HCT116 (cell line): Measurements from ENCODE around the gene LTB4R2. TPM values are rescaled to one million over a fixed set of nuclear protein-coding genes. Genes with fewer than 3 reads are reported as not detected.

Source experiments
- ATAC-seq: fragments of 200-7000 bp; cut with Tn5 transposase; 2 replicates; pipeline ENCODE4 v1.9.1; 2020; ENCODE audit warnings: mild to moderate bottlenecking, moderate library complexity
- BruUV-seq: library from RNA; stranded (reverse); fragments of 400-500 nt; replicated peaks from 2 replicates; lab custom pipeline; 2021; lab: Mats Ljungman, UMichigan
- CTCF ChIA-PET: fragments of 300-600 bp; sonication (Branson Sonifier 250); formaldehyde crosslinking; loops from one replicate; lab custom pipeline; 2021; ENCODE audit warnings: antibody characterized with exemption; lab: Charles Lee
- POLR2A ChIA-PET: fragments of 300-600, 350-600 bp; sonication (Branson Sonifier 250); formaldehyde crosslinking; loops from one replicate; lab custom pipeline; 2021; ENCODE audit warnings: antibody characterized with exemption; lab: Charles Lee
- RAD21 ChIA-PET, 2 experiments: fragments of 300-600 bp; sonication (Branson Sonifier 250); formaldehyde crosslinking; loops; one replicate each; lab custom pipeline; 2023; ENCODE audit warnings: low total read pairs in 2 of 2; ENCODE audit not compliant: uncharacterized antibody in 2 of 2, unreplicated experiment in 2 of 2, low non-redundant PET in 1 of 2; lab: Charles Lee
- DNase-seq: peaks from one replicate; pipeline ENCODE4 v3.0.0-alpha.2; 2010; ENCODE audit warnings: low read depth, low spot score
- H2AFZ ChIP-seq: fragments of 200-600 bp; shearing (Covaris generic), sonication (generic); 2 replicates; pipeline ENCODE4 v1.6.1; 2017; ENCODE audit warnings: low read depth, mixed run types, mixed read lengths, antibody characterized with exemption, low read length; ENCODE audit not compliant: poor library complexity, severe bottlenecking
- H3K27ac ChIP-seq: 2 replicates; pipeline ENCODE4 v1.5.1; 2012; ENCODE audit warnings: low read depth, low read length
- H3K27me3 ChIP-seq: fragments of 200-600 bp; sonication (generic); 2 replicates; pipeline ENCODE4 v1.6.1; 2016; ENCODE audit warnings: mixed run types, low read length, mixed read lengths; ENCODE audit not compliant: insufficient read depth
- H3K36me3 ChIP-seq, 2 experiments: fragments of 200-500 bp in 1 of 2; fragments of 200-600 bp in 1 of 2; sonication (Bioruptor generic) in 1 of 2; sonication (generic) in 1 of 2; 2 replicates each; pipeline versions ENCODE4 v1.5.1 to v1.6.1; 2014 to 2016; ENCODE audit warnings: low read length in 2 of 2, inconsistent platforms in 1 of 2, mixed read lengths in 1 of 2, mixed run types in 1 of 2; ENCODE audit not compliant: insufficient read depth in 2 of 2, control insufficient read depth in 1 of 2
- H3K4me1 ChIP-seq, 2 experiments: fragments of 200-600 bp in 1 of 2; sonication (generic) in 1 of 2; 2 replicates each; pipeline versions ENCODE4 v1.5.1 to v1.6.1; 2012 to 2017; ENCODE audit warnings: low read length in 2 of 2, inconsistent platforms in 1 of 2, mild to moderate bottlenecking in 1 of 2, mixed read lengths in 1 of 2, mixed run types in 1 of 2, moderate library complexity in 1 of 2; ENCODE audit not compliant: insufficient read depth in 2 of 2, control insufficient read depth in 1 of 2
- H3K4me2 ChIP-seq: fragments of 200-600 bp; sonication (generic); 2 replicates; pipeline ENCODE4 v1.6.1; 2017; ENCODE audit warnings: mixed run types, low read length, mixed read lengths
- H3K4me3 ChIP-seq, 2 experiments: fragments of 200-600 bp in 1 of 2; sonication (generic) in 1 of 2; replicated peaks in 1 of 2; 2 replicates each; pipeline ENCODE4 v1.5.1; 2011 to 2016; ENCODE audit warnings: low read length in 2 of 2, control low read depth in 1 of 2, low read depth in 1 of 2, mild to moderate bottlenecking in 1 of 2, mixed read lengths in 1 of 2, mixed run types in 1 of 2
- H3K79me2 ChIP-seq: fragments of 200-600 bp; sonication (generic); 2 replicates; pipeline ENCODE4 v1.6.1; 2017; ENCODE audit warnings: mild to moderate bottlenecking, mixed run types, low read length, moderate library complexity, mixed read lengths; ENCODE audit not compliant: insufficient read depth
- H3K9ac ChIP-seq: fragments of 200-600 bp; sonication (generic); 2 replicates; pipeline ENCODE4 v1.6.1; 2016; ENCODE audit warnings: low read length, mixed read lengths
- H3K9me2 ChIP-seq: fragments of 200-600 bp; sonication (generic), shearing (Covaris generic); 2 replicates; pipeline ENCODE4 v1.6.1; 2017; ENCODE audit warnings: mixed run types, mild to moderate bottlenecking, moderate library complexity; ENCODE audit not compliant: insufficient read depth
- H3K9me3 ChIP-seq, 2 experiments: fragments of 200-500 bp in 1 of 2; fragments of 200-600 bp in 1 of 2; sonication (Bioruptor generic) in 1 of 2; sonication (generic) in 1 of 2; 2 replicates each; pipeline ENCODE4 v1.6.1; 2014 to 2017; ENCODE audit warnings: low read length in 2 of 2, mixed read lengths in 2 of 2, inconsistent platforms in 1 of 2, low read depth in 1 of 2, mild to moderate bottlenecking in 1 of 2, mixed run types in 1 of 2, moderate library complexity in 1 of 2; ENCODE audit not compliant: control insufficient read depth in 1 of 2, insufficient read depth in 1 of 2
- H4K20me1 ChIP-seq: fragments of 200-600 bp; sonication (generic), shearing (Covaris generic); 2 replicates; pipeline ENCODE4 v1.6.1; 2017; ENCODE audit warnings: mixed run types, mild to moderate bottlenecking, moderate library complexity; ENCODE audit not compliant: insufficient read depth
- CEBPB ChIP-seq: IDR thresholded peaks from 2 replicates; pipeline ENCODE4 v1.6.1; 2012; ENCODE audit warnings: low read depth
- EGR1 ChIP-seq: IDR thresholded peaks from 2 replicates; pipeline ENCODE4 v1.6.1; 2012; ENCODE audit warnings: low read depth
- ELF1 ChIP-seq: IDR thresholded peaks from 2 replicates; pipeline ENCODE4 v1.6.1; 2012; ENCODE audit warnings: low read depth, borderline replicate concordance
- EZH2 ChIP-seq: fragments of 200-600 bp; sonication (generic); IDR thresholded peaks from 2 replicates; pipeline ENCODE4 v1.6.1; 2017; ENCODE audit warnings: antibody characterized with exemption, mixed run types
- EZH2phosphoT487 ChIP-seq: fragments of 200-600 bp; IDR thresholded peaks from 2 replicates; pipeline ENCODE4 v1.6.1; 2018; ENCODE audit warnings: antibody characterized with exemption, borderline replicate concordance
- JUND ChIP-seq: IDR thresholded peaks from 2 replicates; pipeline ENCODE4 v1.6.1; 2012
- SP1 ChIP-seq: IDR thresholded peaks from 2 replicates; pipeline ENCODE4 v1.6.1; 2012; ENCODE audit warnings: low read depth
- intact Hi-C: fragments of 100-400 bp; cut with micrococcal nuclease; formaldehyde crosslinking; loops from 2 replicates; pipeline ENCODE4 v1.10.0; 2022
- total RNA-seq: library from RNA; stranded (reverse); gene quantifications from one replicate; pipeline ENCODE4 v1.2.1, GENCODE V29; 2021; ENCODE audit not compliant: unreplicated experiment
- TF ChIP-seq, protein P1 (sequence below), 3 experiments: fragments of 200-600 bp in 1 of 3; sonication (generic) in 1 of 3; IDR thresholded peaks in 2 of 3; conservative IDR thresholded peaks in 1 of 3; 2 replicates each; pipeline ENCODE4 v1.5.1; 2012 to 2017; ENCODE audit warnings: low read depth in 2 of 3, low read length in 2 of 3, antibody characterized with exemption in 1 of 3, borderline replicate concordance in 1 of 3, control low read depth in 1 of 3, mild to moderate bottlenecking in 1 of 3, mixed read lengths in 1 of 3, mixed run types in 1 of 3, moderate library complexity in 1 of 3; ENCODE audit not compliant: insufficient read depth in 1 of 3
- TF ChIP-seq, protein P2 (sequence below): IDR thresholded peaks from 2 replicates; pipeline ENCODE4 v1.6.1; 2012

The LTB4R2 gene
- total RNA-seq, 1 experiment from 2014 or later, result 15.4 TPM

DNA sequence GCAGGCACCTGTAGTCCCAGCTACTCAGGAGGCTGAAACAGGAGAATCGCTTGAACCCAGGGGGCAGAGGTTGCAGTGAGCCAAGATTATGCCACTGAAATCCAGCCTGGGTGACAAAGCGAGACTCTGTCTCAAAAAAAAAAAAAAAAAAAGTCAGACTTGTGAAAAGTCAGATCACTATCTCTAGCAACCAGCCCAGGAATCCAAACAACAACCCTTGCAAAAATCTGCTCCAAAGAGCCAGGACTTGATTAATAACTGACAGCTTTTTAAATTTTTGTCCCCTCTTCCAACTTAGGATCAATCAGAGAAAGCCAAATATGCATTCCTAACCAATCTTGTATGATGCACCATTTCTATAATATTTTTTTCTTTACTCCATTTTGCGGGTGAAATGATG lies 50.3 kb downstream of the LTB4R2 start:
- H3K27me3 ChIP-seq, result no peaks in the 10 kb centered on the region
- intact Hi-C loops, result no loop called here
- RAD21 ChIA-PET, result no interaction called here
- CTCF ChIA-PET, result interaction anchor here (2.8 kb wide), 1 partner anchor 71 kb away, joined by 12 read pairs; no protein-coding TSS in a partner anchor
- POLR2A ChIA-PET, result no interaction called here
- H3K36me3 ChIP-seq, result no peaks in the 10 kb centered on the region
- BruUV-seq, result no TSS peak
- H3K4me1 ChIP-seq, result peaks cover 6% of the 10 kb centered on the region in 2 experiments
- ATAC-seq (no peak), DNase-seq (no peak)
- no peaks in the 10 kb centered on the region for H3K79me2 ChIP-seq
- no peak overlapping the region for H2AFZ ChIP-seq
- H3K9me3 ChIP-seq, result no peaks in the 10 kb centered on the region
- no peak overlapping the region for H3K4me2 ChIP-seq
- H4K20me1 ChIP-seq, result no peaks in the 10 kb centered on the region
- no peaks in the 10 kb centered on the region for H3K9me2 ChIP-seq
- H3K4me3 ChIP-seq, result no peak overlapping the region
- no peak overlapping the region for H3K27ac ChIP-seq
- TF ChIP-seq SP1 (no peak), ELF1 (no peak), JUND (no peak), EZH2phosphoT487 (no peak), EZH2 (no peak), CEBPB (no peak), EGR1 (no peak)
- TF ChIP-seq, protein P1, sequence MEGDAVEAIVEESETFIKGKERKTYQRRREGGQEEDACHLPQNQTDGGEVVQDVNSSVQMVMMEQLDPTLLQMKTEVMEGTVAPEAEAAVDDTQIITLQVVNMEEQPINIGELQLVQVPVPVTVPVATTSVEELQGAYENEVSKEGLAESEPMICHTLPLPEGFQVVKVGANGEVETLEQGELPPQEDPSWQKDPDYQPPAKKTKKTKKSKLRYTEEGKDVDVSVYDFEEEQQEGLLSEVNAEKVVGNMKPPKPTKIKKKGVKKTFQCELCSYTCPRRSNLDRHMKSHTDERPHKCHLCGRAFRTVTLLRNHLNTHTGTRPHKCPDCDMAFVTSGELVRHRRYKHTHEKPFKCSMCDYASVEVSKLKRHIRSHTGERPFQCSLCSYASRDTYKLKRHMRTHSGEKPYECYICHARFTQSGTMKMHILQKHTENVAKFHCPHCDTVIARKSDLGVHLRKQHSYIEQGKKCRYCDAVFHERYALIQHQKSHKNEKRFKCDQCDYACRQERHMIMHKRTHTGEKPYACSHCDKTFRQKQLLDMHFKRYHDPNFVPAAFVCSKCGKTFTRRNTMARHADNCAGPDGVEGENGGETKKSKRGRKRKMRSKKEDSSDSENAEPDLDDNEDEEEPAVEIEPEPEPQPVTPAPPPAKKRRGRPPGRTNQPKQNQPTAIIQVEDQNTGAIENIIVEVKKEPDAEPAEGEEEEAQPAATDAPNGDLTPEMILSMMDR (IDR thresholded peaks at IDR 0.05 in 2 of 3, conservative IDR thresholded peaks at IDR 0.05 in 1 of 3; ENCODE audit: borderline replicate concordance in 1 of 3, insufficient read depth in 1 of 3, low read depth in 2 of 3, low read length in 2 of 3), result no peak
- TF ChIP-seq, protein P2, sequence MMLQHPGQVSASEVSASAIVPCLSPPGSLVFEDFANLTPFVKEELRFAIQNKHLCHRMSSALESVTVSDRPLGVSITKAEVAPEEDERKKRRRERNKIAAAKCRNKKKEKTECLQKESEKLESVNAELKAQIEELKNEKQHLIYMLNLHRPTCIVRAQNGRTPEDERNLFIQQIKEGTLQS, result no peak
- no peak overlapping the region for H3K9ac ChIP-seq
